SK-N-SH (cell line): ENCODE measurements around the gene APBA2.

ENCODE experiments used
- EP300 ChIP-seq, 2 experiments: IDR thresholded peaks; 2 replicates each; pipeline versions ENCODE4 v1.4.0 to v1.6.1; 2012; ENCODE audit warnings: borderline replicate concordance in 1 of 2, low read depth in 1 of 2, low read length in 1 of 2
- POLR2AphosphoS5 ChIP-seq: IDR thresholded peaks from 2 replicates; pipeline ENCODE4 v1.6.1; 2012; ENCODE audit warnings: low read depth, low read length
- RFX5 ChIP-seq: IDR thresholded peaks from 2 replicates; pipeline ENCODE4 v1.6.1; 2012; ENCODE audit warnings: mild to moderate bottlenecking, improper control_type of control experiment, low read length
- SMC3 ChIP-seq: IDR thresholded peaks from 2 replicates; pipeline ENCODE4 v1.6.1; 2012; ENCODE audit warnings: low read depth, low read length, improper control_type of control experiment
- TAF1 ChIP-seq: IDR thresholded peaks from 2 replicates; pipeline ENCODE4 v1.6.1; 2012; ENCODE audit warnings: low read depth, mild to moderate bottlenecking, low read length, moderate library complexity, borderline replicate concordance
- TCF12 ChIP-seq: IDR thresholded peaks from 2 replicates; pipeline ENCODE4 v1.4.0; 2012
- TF ChIP-seq, protein P1 (sequence below): fragments of 200-600 bp; sonication (generic); IDR thresholded peaks from 2 replicates; pipeline ENCODE4 v1.6.1; 2017; ENCODE audit warnings: antibody characterized with exemption, mild to moderate bottlenecking, moderate library complexity
- TF ChIP-seq, protein P2 (sequence below): IDR thresholded peaks from 2 replicates; pipeline ENCODE4 v1.4.0; 2012; ENCODE audit warnings: low read depth, borderline replicate concordance
- TF ChIP-seq, protein P3 (sequence below): IDR thresholded peaks from 2 replicates; pipeline ENCODE4 v1.6.1; 2012; ENCODE audit warnings: mild to moderate bottlenecking, low read depth, low read length, moderate library complexity
- TF ChIP-seq, protein P4 (sequence below): fragments of 150-350 bp; IDR thresholded peaks from 2 replicates; pipeline ENCODE4 v1.6.1; 2016; ENCODE audit warnings: mild to moderate bottlenecking, low read depth, low read length

DNA sequence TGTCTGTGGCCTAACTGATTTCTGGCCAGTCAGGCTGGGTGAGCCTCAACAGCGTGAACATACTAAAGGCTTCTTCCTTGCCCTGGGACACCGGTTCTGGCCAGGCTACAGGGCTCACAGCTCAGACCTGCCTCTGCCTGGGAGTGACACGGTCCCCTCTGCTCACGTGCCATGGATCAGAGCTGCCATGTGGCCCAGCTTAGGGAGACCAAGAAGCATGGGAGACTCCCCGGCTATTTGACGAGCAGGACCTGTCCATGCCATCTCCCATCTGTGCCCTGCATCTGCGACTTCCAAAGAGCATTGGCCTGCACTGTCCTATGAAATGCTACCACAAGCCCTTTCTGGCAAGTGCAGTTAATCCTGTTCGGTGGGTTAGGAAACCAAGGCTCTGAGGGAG is 57.4 kb downstream of the APBA2 start:
- no peak for TF ChIP-seq POLR2AphosphoS5
- TF ChIP-seq, protein P1, sequence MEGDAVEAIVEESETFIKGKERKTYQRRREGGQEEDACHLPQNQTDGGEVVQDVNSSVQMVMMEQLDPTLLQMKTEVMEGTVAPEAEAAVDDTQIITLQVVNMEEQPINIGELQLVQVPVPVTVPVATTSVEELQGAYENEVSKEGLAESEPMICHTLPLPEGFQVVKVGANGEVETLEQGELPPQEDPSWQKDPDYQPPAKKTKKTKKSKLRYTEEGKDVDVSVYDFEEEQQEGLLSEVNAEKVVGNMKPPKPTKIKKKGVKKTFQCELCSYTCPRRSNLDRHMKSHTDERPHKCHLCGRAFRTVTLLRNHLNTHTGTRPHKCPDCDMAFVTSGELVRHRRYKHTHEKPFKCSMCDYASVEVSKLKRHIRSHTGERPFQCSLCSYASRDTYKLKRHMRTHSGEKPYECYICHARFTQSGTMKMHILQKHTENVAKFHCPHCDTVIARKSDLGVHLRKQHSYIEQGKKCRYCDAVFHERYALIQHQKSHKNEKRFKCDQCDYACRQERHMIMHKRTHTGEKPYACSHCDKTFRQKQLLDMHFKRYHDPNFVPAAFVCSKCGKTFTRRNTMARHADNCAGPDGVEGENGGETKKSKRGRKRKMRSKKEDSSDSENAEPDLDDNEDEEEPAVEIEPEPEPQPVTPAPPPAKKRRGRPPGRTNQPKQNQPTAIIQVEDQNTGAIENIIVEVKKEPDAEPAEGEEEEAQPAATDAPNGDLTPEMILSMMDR: no peak
- no peak for TF ChIP-seq SMC3
- TF ChIP-seq TCF12: no peak
- TF ChIP-seq, protein P2, sequence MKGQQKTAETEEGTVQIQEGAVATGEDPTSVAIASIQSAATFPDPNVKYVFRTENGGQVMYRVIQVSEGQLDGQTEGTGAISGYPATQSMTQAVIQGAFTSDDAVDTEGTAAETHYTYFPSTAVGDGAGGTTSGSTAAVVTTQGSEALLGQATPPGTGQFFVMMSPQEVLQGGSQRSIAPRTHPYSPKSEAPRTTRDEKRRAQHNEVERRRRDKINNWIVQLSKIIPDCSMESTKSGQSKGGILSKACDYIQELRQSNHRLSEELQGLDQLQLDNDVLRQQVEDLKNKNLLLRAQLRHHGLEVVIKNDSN: no peak
- TF ChIP-seq, protein P3, sequence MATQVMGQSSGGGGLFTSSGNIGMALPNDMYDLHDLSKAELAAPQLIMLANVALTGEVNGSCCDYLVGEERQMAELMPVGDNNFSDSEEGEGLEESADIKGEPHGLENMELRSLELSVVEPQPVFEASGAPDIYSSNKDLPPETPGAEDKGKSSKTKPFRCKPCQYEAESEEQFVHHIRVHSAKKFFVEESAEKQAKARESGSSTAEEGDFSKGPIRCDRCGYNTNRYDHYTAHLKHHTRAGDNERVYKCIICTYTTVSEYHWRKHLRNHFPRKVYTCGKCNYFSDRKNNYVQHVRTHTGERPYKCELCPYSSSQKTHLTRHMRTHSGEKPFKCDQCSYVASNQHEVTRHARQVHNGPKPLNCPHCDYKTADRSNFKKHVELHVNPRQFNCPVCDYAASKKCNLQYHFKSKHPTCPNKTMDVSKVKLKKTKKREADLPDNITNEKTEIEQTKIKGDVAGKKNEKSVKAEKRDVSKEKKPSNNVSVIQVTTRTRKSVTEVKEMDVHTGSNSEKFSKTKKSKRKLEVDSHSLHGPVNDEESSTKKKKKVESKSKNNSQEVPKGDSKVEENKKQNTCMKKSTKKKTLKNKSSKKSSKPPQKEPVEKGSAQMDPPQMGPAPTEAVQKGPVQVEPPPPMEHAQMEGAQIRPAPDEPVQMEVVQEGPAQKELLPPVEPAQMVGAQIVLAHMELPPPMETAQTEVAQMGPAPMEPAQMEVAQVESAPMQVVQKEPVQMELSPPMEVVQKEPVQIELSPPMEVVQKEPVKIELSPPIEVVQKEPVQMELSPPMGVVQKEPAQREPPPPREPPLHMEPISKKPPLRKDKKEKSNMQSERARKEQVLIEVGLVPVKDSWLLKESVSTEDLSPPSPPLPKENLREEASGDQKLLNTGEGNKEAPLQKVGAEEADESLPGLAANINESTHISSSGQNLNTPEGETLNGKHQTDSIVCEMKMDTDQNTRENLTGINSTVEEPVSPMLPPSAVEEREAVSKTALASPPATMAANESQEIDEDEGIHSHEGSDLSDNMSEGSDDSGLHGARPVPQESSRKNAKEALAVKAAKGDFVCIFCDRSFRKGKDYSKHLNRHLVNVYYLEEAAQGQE: no peak
- TF ChIP-seq TAF1: no peak
- TF ChIP-seq, protein P4, sequence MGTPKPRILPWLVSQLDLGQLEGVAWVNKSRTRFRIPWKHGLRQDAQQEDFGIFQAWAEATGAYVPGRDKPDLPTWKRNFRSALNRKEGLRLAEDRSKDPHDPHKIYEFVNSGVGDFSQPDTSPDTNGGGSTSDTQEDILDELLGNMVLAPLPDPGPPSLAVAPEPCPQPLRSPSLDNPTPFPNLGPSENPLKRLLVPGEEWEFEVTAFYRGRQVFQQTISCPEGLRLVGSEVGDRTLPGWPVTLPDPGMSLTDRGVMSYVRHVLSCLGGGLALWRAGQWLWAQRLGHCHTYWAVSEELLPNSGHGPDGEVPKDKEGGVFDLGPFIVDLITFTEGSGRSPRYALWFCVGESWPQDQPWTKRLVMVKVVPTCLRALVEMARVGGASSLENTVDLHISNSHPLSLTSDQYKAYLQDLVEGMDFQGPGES: no peak
- TF ChIP-seq RFX5: no peak
- no peak for TF ChIP-seq EP300 (IDR thresholded peaks at IDR 0.05; ENCODE audit: borderline replicate concordance in 1 of 2, low read depth in 1 of 2, low read length in 1 of 2)
